HCT116 (cell line): Measurements from ENCODE around the gene PLCB1.

ENCODE experiments used
- EZH2 ChIP-seq: fragments of 200-600 bp; sonication (generic); IDR thresholded peaks from 2 replicates; pipeline ENCODE4 v1.6.1; 2017; ENCODE audit warnings: antibody characterized with exemption, mixed run types
- EZH2phosphoT487 ChIP-seq: fragments of 200-600 bp; IDR thresholded peaks from 2 replicates; pipeline ENCODE4 v1.6.1; 2018; ENCODE audit warnings: antibody characterized with exemption, borderline replicate concordance
- POLR2A ChIP-seq: IDR thresholded peaks from 2 replicates; pipeline ENCODE4 v1.7.0; 2011; ENCODE audit warnings: borderline replicate concordance; ENCODE audit not compliant: insufficient read depth, insufficient read length; ENCODE audit errors: extremely low read depth
- POLR2AphosphoS5 ChIP-seq: IDR thresholded peaks from 2 replicates; pipeline ENCODE4 v1.6.1; 2011; ENCODE audit warnings: mild to moderate bottlenecking, low read depth, low read length, moderate library complexity
- REST ChIP-seq: IDR thresholded peaks from 2 replicates; pipeline ENCODE4 v1.6.1; 2012; ENCODE audit warnings: low read depth
- YY1 ChIP-seq: IDR thresholded peaks from 2 replicates; pipeline ENCODE4 v1.6.1; 2011; ENCODE audit warnings: low read length, low read depth, moderate library complexity, mild to moderate bottlenecking; ENCODE audit not compliant: insufficient replicate concordance; ENCODE audit errors: extremely low read depth
- TF ChIP-seq, protein P1 (sequence below), 3 experiments: fragments of 200-600 bp in 1 of 3; sonication (generic) in 1 of 3; IDR thresholded peaks in 2 of 3; conservative IDR thresholded peaks in 1 of 3; 2 replicates each; pipeline ENCODE4 v1.5.1; 2012 to 2017; ENCODE audit warnings: low read depth in 2 of 3, low read length in 2 of 3, antibody characterized with exemption in 1 of 3, borderline replicate concordance in 1 of 3, control low read depth in 1 of 3, mild to moderate bottlenecking in 1 of 3, mixed read lengths in 1 of 3, mixed run types in 1 of 3, moderate library complexity in 1 of 3; ENCODE audit not compliant: insufficient read depth in 1 of 3

DNA sequence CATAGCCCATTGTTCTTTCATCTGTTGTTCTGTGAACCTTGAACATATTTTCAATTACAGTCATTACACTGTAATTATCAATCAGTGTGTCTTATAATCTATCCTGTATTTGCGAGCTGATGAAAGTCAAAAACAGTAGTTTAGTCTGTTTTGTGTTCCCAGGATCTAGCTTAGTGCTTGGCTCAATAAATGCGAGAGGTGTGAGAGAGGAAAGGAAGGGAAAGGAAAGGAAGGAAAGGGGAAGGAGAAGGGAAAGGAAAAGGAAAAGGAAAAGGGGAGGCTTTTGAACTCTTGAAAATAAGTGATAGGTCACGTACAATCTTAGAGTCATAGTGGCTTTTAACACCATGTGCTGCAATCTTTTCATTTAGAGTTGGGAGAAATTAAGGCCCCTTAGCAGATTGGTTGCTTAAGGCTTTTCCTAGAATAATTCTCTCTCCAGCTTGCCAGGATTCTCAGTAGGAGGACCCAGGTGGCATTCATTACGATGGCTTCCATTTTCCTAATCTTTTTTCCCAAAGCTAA, 503.0 kb downstream of the PLCB1 start:
- TF ChIP-seq EZH2: no peak
- TF ChIP-seq POLR2AphosphoS5: no peak
- no peak for TF ChIP-seq REST
- no peak for TF ChIP-seq POLR2A
- TF ChIP-seq, protein P1, sequence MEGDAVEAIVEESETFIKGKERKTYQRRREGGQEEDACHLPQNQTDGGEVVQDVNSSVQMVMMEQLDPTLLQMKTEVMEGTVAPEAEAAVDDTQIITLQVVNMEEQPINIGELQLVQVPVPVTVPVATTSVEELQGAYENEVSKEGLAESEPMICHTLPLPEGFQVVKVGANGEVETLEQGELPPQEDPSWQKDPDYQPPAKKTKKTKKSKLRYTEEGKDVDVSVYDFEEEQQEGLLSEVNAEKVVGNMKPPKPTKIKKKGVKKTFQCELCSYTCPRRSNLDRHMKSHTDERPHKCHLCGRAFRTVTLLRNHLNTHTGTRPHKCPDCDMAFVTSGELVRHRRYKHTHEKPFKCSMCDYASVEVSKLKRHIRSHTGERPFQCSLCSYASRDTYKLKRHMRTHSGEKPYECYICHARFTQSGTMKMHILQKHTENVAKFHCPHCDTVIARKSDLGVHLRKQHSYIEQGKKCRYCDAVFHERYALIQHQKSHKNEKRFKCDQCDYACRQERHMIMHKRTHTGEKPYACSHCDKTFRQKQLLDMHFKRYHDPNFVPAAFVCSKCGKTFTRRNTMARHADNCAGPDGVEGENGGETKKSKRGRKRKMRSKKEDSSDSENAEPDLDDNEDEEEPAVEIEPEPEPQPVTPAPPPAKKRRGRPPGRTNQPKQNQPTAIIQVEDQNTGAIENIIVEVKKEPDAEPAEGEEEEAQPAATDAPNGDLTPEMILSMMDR (IDR thresholded peaks at IDR 0.05 in 2 of 3, conservative IDR thresholded peaks at IDR 0.05 in 1 of 3; ENCODE audit: borderline replicate concordance in 1 of 3, insufficient read depth in 1 of 3, low read depth in 2 of 3, low read length in 2 of 3): no peak
- no peak for TF ChIP-seq YY1
- no peak for TF ChIP-seq EZH2phosphoT487
